C4-2B (cell line): Measurements from ENCODE around the gene PDLIM1.

Experiments used
- ZFX ChIP-seq: fragments of 450-650 bp; IDR thresholded peaks from 2 replicates; pipeline ENCODE4 v1.6.1; 2017
- TF ChIP-seq, protein P1 (sequence below): fragments of 450-650 bp; conservative IDR thresholded peaks from 2 replicates; pipeline ENCODE4 v1.5.1; 2017; ENCODE audit warnings: mild to moderate bottlenecking

DNA sequence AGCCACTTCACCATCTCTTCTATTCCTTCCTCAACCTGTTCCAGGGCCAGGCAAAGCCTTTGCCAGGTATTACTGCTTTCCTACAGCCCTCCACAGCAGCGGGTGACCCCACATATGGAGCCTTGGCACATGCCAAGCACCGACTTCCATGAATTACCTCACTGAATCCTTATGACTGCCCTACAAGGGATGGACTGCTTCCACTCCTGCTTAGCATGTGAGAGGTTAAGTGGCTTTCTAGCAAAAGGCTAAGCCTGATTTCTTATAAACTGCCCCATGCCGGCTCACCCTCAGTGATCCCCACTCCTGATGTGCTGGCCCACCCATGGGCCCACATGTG is 44.0 kb upstream of the PDLIM1 start:
- TF ChIP-seq, protein P1, sequence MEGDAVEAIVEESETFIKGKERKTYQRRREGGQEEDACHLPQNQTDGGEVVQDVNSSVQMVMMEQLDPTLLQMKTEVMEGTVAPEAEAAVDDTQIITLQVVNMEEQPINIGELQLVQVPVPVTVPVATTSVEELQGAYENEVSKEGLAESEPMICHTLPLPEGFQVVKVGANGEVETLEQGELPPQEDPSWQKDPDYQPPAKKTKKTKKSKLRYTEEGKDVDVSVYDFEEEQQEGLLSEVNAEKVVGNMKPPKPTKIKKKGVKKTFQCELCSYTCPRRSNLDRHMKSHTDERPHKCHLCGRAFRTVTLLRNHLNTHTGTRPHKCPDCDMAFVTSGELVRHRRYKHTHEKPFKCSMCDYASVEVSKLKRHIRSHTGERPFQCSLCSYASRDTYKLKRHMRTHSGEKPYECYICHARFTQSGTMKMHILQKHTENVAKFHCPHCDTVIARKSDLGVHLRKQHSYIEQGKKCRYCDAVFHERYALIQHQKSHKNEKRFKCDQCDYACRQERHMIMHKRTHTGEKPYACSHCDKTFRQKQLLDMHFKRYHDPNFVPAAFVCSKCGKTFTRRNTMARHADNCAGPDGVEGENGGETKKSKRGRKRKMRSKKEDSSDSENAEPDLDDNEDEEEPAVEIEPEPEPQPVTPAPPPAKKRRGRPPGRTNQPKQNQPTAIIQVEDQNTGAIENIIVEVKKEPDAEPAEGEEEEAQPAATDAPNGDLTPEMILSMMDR, result no peak
- no peak for TF ChIP-seq ZFX
